Tibial nerve (tissue), 4 donors: Measurements from ENCODE around the gene SDK1.

Source experiments
- CTCF ChIP-seq, 5 experiments: fragments of 200-600 bp in 3 of 5; fragments of 450-650 bp in 2 of 5; sonication (generic) in 3 of 5; IDR thresholded peaks; one replicate each; pipeline ENCODE4 v1.5.1; 2016 to 2019; ENCODE audit warnings: antibody characterized with exemption in 5 of 5, mild to moderate bottlenecking in 3 of 5, moderate library complexity in 2 of 5
- EP300 ChIP-seq, 2 donors: sonication (generic); formaldehyde crosslinking; IDR thresholded peaks; one replicate each; pipeline ENCODE4 v1.6.1; 2017; ENCODE audit warnings: antibody characterized with exemption in 2 of 2, mild to moderate bottlenecking in 1 of 2
- POLR2A ChIP-seq, 2 donors: fragments of 450-650 bp; IDR thresholded peaks; one replicate each; pipeline ENCODE4 v1.6.1; 2017; ENCODE audit warnings: antibody characterized with exemption in 2 of 2, mild to moderate bottlenecking in 2 of 2, moderate library complexity in 2 of 2

- TF ChIP-seq POLR2A (IDR thresholded peaks at IDR 0.05): no peak
- no peak for TF ChIP-seq CTCF (IDR thresholded peaks at IDR 0.05)
- no peak for TF ChIP-seq EP300 (IDR thresholded peaks at IDR 0.05)
Measured at GRCh38 chr7:3569643-3570042, 268.6 kb downstream of the SDK1 start.
